Gastrocnemius medialis (tissue), 4 donors: Measurements from ENCODE around the gene VPS4A.

Experiments
- CTCF ChIP-seq, 5 experiments: fragments of 450-650 bp in 3 of 5; fragments of 200-600 bp in 2 of 5; sonication (generic) in 2 of 5; IDR thresholded peaks in 4 of 5; conservative IDR thresholded peaks in 1 of 5; 1 replicate in 4 of 5; 2 replicates in 1 of 5; pipeline ENCODE4 v1.5.1; 2016 to 2019; ENCODE audit warnings: antibody characterized with exemption in 5 of 5, mild to moderate bottlenecking in 3 of 5, moderate library complexity in 3 of 5
- POLR2A ChIP-seq, 2 donors: fragments of 450-650 bp; IDR thresholded peaks; one replicate each; pipeline ENCODE4 v1.6.1; 2017; ENCODE audit warnings: antibody characterized with exemption in 2 of 2, mild to moderate bottlenecking in 2 of 2, moderate library complexity in 2 of 2

GRCh38 chr16:69329369-69330285 is 18.5 kb downstream of the VPS4A start:
- TF ChIP-seq CTCF (IDR thresholded peaks at IDR 0.05 in 4 of 5, conservative IDR thresholded peaks at IDR 0.05 in 1 of 5) (no peak), POLR2A (IDR thresholded peaks at IDR 0.05) (no peak)
